Fibroblast of gingiva (primary cell): Measurements from ENCODE around the gene SPIN1.

Source experiments
- DNase-seq: peaks from one replicate; pipeline ENCODE4 v3.0.0-alpha.2; 2011; ENCODE audit warnings: low read depth

SPIN1 gene

GRCh38 chr9:88498880-88499279, 110.6 kb downstream of the SPIN1 start:
- no peak for DNase-seq

- no peak for DNase-seq
Measured at GRCh38 chr9:88501086-88501485, 112.8 kb downstream of the SPIN1 start.

GRCh38 chr9:88502552-88503034, 114.3 kb downstream of the SPIN1 start:
- DNase-seq: no peak

- DNase-seq: no peak
Measured at GRCh38 chr9:88503081-88503844, 115.0 kb downstream of the SPIN1 start.

GRCh38 chr9:88503845-88504764, 115.9 kb downstream of the SPIN1 start:
- no peak for DNase-seq

GRCh38 chr9:88508326-88508725, 120.1 kb downstream of the SPIN1 start:
- DNase-seq: no peak

- no peak for DNase-seq
Measured at GRCh38 chr9:88511906-88512305, 123.7 kb downstream of the SPIN1 start.

GRCh38 chr9:88514247-88514646, 126.0 kb downstream of the SPIN1 start:
- no peak for DNase-seq

- no peak for DNase-seq
Measured at GRCh38 chr9:88521308-88521707, 133.1 kb downstream of the SPIN1 start.

GRCh38 chr9:88522360-88522759, 134.1 kb downstream of the SPIN1 start:
- no peak for DNase-seq

GRCh38 chr9:88523056-88523455, 134.8 kb downstream of the SPIN1 start:
- DNase-seq: no peak

GRCh38 chr9:88524911-88525310, 136.7 kb downstream of the SPIN1 start:
- DNase-seq: no peak

GRCh38 chr9:88527618-88528017, 139.4 kb downstream of the SPIN1 start:
- no peak for DNase-seq
